Stimulated activated naive CD8-positive, alpha-beta T cell treated with anti-CD3 and anti-CD28 coated beads, Interleukin-15, amount 100 ng/mL, for 72 hours (primary cell): ENCODE results near the gene BICDL2.
A peak's percentile ranks its signal among the peaks of the same experiment; 100 is the strongest.

ENCODE experiments used
- ATAC-seq: fragments of 150-1000 bp; cut with Tn5 transposase; 2 replicates; pipeline ENCODE4 v1.10.0; 2021; ENCODE audit warnings: mild to moderate bottlenecking, moderate library complexity
- DNase-seq, 2 donors: peaks; one replicate each; pipeline ENCODE4 v3.0.0; 2021 to 2022
- H3K27ac Mint-ChIP-seq, 2 donors: one replicate each; pipeline ENCODE4 v1.8.0; 2022; ENCODE audit warnings: mild to moderate bottlenecking in 2 of 2, mixed read lengths in 2 of 2, moderate library complexity in 2 of 2
- H3K27me3 Mint-ChIP-seq: one replicate; pipeline ENCODE4 v1.8.0; 2022; ENCODE audit warnings: mixed read lengths
- H3K4me1 Mint-ChIP-seq: one replicate; pipeline ENCODE4 v1.8.0; 2022; ENCODE audit warnings: mild to moderate bottlenecking, mixed read lengths
- H3K4me3 Mint-ChIP-seq, 2 donors: one replicate each; pipeline ENCODE4 v1.8.0; 2022; ENCODE audit warnings: mild to moderate bottlenecking in 2 of 2, mixed read lengths in 2 of 2, moderate library complexity in 1 of 2
- H3K9me3 Mint-ChIP-seq, 2 donors: one replicate each; pipeline ENCODE4 v1.8.0; 2022; ENCODE audit warnings: mixed read lengths in 2 of 2

The BICDL2 gene

GRCh38 chr16:3044708-3045107 lies 8.0 kb upstream of the BICDL2 start:
- H3K4me3 Mint-ChIP-seq, result peak overlapping the region; percentile 81 to 85
- H3K4me1 Mint-ChIP-seq, result peaks cover 36% of the 10 kb centered on the region
- peaks cover 89% of the 10 kb centered on the region for H3K27me3 Mint-ChIP-seq
- DNase-seq (no peak), ATAC-seq (no peak)
- H3K9me3 Mint-ChIP-seq, result no peaks in the 10 kb centered on the region
- H3K27ac Mint-ChIP-seq, result peak overlapping the region in 1 of 2 donors; percentile 46

DNA sequence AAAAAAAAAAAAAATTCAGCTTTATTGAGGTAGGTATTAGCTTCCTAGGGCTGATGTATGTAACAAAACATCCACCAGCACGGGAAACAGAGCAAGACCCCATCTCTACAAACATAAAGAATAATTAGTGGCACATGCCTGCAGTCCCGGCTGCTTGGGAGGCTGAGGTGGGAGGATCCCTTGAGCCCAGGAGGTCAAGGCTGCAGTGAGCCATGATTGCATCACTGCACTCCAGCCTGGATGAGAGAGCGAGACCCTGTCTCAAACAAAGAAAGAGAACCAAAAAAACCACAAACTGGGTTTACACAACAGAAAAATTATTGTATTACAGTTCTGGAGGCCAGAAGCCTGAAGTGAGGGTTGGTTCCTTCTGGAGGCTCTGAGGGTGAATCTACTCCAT lies 5.6 kb upstream of the BICDL2 start:
- no peak overlapping the region for H3K27ac Mint-ChIP-seq
- ATAC-seq, result no peak
- DNase-seq, result no peak
- no peak overlapping the region for H3K4me3 Mint-ChIP-seq
- H3K9me3 Mint-ChIP-seq, result no peaks in the 10 kb centered on the region
- peaks cover 25% of the 10 kb centered on the region for H3K4me1 Mint-ChIP-seq
- H3K27me3 Mint-ChIP-seq, result peaks cover 93% of the 10 kb centered on the region

DNA sequence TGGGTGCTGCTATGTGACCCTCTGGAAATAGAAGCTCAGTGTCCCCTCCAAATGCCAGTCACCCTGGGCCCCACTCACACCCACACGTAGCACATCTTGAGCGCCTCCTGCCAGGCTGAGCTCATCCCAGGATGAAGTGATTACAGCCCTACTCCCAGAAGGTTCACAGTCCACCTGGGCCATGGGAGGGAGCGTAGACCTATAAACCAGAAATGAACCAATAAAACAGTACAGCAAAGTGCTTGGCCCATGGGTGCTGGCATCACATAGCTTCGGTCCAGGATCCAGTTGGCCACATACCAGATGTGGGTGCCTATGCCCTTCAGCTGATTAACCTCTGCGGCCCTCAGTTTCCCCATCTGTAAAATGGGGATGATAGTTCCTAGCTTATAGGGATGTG lies 2.2 kb upstream of the BICDL2 start:
- peaks cover 97% of the 10 kb centered on the region for H3K27me3 Mint-ChIP-seq
- H3K4me1 Mint-ChIP-seq, result peaks cover 15% of the 10 kb centered on the region
- H3K4me3 Mint-ChIP-seq, result no peak overlapping the region
- no peak overlapping the region for H3K27ac Mint-ChIP-seq
- ATAC-seq, result no peak
- no peaks in the 10 kb centered on the region for H3K9me3 Mint-ChIP-seq
- DNase-seq, result no peak

DNA sequence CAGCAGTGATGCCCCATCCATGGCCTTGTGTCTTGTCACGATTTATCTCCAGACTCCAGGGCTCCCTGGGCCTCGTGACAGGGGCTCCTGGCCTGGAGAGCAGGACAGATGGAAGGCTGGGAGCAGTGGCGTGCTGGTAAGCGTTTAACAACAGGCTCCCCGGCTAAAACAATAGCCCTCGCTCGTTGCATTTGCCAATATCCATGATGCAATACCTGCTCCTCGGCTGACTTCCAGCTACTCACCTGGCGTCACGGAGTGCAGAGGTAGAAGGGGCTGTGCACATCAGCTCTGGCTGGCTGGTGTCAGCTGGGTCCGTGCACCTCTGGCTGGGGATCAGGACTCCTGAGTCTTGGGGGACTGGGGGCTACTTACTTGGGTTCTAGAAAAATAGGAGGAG lies 1.5 kb upstream of the BICDL2 start:
- H3K4me1 Mint-ChIP-seq, result peaks cover 15% of the 10 kb centered on the region
- no peak for DNase-seq
- no peak overlapping the region for H3K4me3 Mint-ChIP-seq

DNA sequence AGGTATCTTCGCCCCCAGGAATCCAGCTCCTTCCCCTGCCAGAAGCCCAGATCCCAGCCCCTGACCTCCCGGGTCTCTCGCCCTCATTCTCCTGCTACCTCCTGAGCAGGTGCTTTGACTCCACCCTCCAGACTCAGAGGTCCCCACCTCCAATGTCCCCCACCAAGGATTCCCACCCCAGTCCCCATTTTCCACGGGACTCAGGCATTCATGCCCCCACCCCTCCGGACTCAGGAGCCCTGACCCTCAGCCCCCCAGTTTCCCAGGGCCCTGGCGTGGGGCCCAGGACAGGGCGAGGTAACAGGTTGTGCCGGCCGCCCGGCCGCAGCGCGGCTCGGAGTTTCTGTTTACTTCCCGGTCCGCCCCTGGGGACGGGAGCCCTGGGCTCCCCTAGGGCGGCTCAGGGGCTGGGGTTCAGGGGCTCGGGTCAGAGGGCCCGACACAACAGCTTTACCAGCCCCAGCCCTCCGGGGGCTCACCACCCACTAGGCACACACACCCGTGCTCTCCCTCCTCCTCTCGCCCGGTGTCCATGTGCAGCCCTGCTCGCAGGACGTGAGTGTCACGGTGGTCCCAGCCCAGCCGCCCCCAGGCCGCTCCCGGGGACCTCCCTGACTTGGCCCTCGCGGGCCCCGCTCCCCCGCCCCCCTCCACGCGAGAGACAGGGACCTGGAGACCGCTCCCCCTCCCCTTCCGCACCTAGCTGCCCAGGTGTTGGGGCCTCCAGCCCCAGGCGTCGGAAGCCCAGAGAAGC lies 595 bp downstream of the BICDL2 start:
- DNase-seq (no peak), ATAC-seq (peak; percentile 23)
- Mint-ChIP-seq H3K4me3 (peak overlapping the region in 1 of 2 donors; percentile 26), H3K27ac (no peak overlapping the region), H3K9me3 (no peaks in the 10 kb centered on the region), H3K4me1 (peaks cover 28% of the 10 kb centered on the region), H3K27me3 (peaks cover 98% of the 10 kb centered on the region)

More for the DNA sequence above, 1.5 kb upstream of the BICDL2 start:
- Mint-ChIP-seq H3K27ac (no peak overlapping the region), H3K27me3 (peaks cover 97% of the 10 kb centered on the region), H3K9me3 (no peaks in the 10 kb centered on the region)
- no peak for ATAC-seq

GRCh38 chr16:3035289-3035971 lies 1.3 kb downstream of the BICDL2 start:
- DNase-seq, result no peak
- H3K9me3 Mint-ChIP-seq, result no peaks in the 10 kb centered on the region
- peaks cover 32% of the 10 kb centered on the region for H3K4me1 Mint-ChIP-seq
- H3K4me3 Mint-ChIP-seq, result no peak overlapping the region
- peaks cover 98% of the 10 kb centered on the region for H3K27me3 Mint-ChIP-seq
- H3K27ac Mint-ChIP-seq, result no peak overlapping the region
- ATAC-seq, result no peak

- H3K4me3 Mint-ChIP-seq, result no peak overlapping the region
- peaks cover 60% of the 10 kb centered on the region for H3K4me1 Mint-ChIP-seq
- H3K27ac Mint-ChIP-seq, result no peak overlapping the region
- DNase-seq (no peak), ATAC-seq (no peak)
- no peaks in the 10 kb centered on the region for H3K9me3 Mint-ChIP-seq
- peaks cover 96% of the 10 kb centered on the region for H3K27me3 Mint-ChIP-seq
Observed at GRCh38 chr16:3032624-3033023, 4.1 kb downstream of the BICDL2 start.

GRCh38 chr16:3030222-3031212 lies 6.2 kb downstream of the BICDL2 start:
- no peak overlapping the region for H3K27ac Mint-ChIP-seq
- no peaks in the 10 kb centered on the region for H3K9me3 Mint-ChIP-seq
- ATAC-seq (no peak), DNase-seq (no peak)
- peaks cover 76% of the 10 kb centered on the region for H3K27me3 Mint-ChIP-seq
- peaks cover 52% of the 10 kb centered on the region for H3K4me1 Mint-ChIP-seq
- peak overlapping the region; percentile 33 to 75 for H3K4me3 Mint-ChIP-seq

DNA sequence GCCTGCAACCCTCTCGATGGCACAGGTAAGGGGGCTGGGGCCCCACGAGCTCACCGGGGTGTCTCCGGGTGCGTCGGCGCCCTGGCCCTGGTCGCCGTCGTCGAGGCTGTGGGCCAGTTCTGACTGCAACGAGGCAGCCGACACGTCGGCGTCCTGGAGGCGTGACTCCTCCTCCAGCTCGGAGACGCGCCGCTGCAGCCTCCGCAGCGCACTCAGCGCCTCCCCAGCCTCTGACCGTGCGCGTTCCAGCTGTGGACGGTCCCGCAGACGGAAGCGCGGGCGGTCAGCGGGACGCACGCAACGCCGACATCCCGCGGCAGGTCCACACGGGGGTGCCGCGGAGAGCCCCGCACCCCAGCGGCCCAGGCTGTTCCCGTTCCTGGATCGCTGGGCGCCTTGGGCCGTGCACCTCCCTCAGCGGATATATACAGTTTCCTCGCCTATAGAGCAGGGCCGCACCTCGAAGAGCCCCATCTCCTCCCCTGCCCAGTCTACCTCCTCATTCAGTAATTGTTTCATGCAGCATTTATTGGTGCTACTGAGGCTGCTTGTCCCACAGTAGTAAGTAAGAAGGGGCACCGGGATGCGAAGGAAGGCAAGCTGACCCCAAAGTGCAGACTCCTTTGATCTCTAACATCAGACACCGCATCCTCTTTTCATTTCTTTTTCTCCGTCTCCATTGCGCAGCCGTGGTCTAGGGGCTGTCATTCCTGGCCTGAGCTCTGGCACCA lies 7.1 kb downstream of the BICDL2 start:
- DNase-seq (peak; percentile 45 to 53), ATAC-seq (peak; percentile 59)
- no peaks in the 10 kb centered on the region for H3K9me3 Mint-ChIP-seq
- H3K27ac Mint-ChIP-seq, result no peak overlapping the region
- peak overlapping the region; percentile 64 to 75 for H3K4me3 Mint-ChIP-seq
- peaks cover 68% of the 10 kb centered on the region for H3K27me3 Mint-ChIP-seq
- peaks cover 57% of the 10 kb centered on the region for H3K4me1 Mint-ChIP-seq

GRCh38 chr16:3028716-3029319 lies 7.9 kb downstream of the BICDL2 start:
- DNase-seq (no peak), ATAC-seq (no peak)
- H3K27me3 Mint-ChIP-seq, result peaks cover 59% of the 10 kb centered on the region
- H3K4me3 Mint-ChIP-seq, result peak overlapping the region; percentile 64 to 75
- no peaks in the 10 kb centered on the region for H3K9me3 Mint-ChIP-seq
- no peak overlapping the region for H3K27ac Mint-ChIP-seq
- peaks cover 63% of the 10 kb centered on the region for H3K4me1 Mint-ChIP-seq

- Mint-ChIP-seq H3K4me3 (peak overlapping the region; percentile 36 to 75), H3K27me3 (peaks cover 53% of the 10 kb centered on the region), H3K27ac (no peak overlapping the region), H3K9me3 (no peaks in the 10 kb centered on the region), H3K4me1 (peaks cover 70% of the 10 kb centered on the region)
- DNase-seq (peak; percentile 85 to 86), ATAC-seq (peak; percentile 52)
Observed at GRCh38 chr16:3027983-3028715, 8.6 kb downstream of the BICDL2 start.

DNA sequence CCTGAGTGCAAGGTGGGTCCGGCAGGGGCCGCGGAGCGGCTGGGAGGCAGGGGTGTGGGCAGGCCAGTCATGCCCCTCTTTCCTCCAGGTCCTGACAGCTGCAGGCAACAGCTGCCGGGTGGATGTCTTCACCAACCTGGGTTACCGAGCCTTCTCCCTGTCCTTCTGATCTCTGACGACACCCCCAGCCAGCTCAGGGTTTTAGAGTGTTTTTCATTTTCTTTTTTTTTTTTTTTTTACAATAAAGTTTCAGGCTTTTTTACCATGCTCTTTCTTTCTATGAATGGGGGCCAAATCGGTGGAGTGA lies 9.3 kb downstream of the BICDL2 start:
- DNase-seq (no peak), ATAC-seq (no peak)
- Mint-ChIP-seq H3K27me3 (peaks cover 46% of the 10 kb centered on the region), H3K9me3 (no peaks in the 10 kb centered on the region), H3K4me3 (no peak overlapping the region), H3K4me1 (peaks cover 71% of the 10 kb centered on the region), H3K27ac (no peak overlapping the region)

DNA sequence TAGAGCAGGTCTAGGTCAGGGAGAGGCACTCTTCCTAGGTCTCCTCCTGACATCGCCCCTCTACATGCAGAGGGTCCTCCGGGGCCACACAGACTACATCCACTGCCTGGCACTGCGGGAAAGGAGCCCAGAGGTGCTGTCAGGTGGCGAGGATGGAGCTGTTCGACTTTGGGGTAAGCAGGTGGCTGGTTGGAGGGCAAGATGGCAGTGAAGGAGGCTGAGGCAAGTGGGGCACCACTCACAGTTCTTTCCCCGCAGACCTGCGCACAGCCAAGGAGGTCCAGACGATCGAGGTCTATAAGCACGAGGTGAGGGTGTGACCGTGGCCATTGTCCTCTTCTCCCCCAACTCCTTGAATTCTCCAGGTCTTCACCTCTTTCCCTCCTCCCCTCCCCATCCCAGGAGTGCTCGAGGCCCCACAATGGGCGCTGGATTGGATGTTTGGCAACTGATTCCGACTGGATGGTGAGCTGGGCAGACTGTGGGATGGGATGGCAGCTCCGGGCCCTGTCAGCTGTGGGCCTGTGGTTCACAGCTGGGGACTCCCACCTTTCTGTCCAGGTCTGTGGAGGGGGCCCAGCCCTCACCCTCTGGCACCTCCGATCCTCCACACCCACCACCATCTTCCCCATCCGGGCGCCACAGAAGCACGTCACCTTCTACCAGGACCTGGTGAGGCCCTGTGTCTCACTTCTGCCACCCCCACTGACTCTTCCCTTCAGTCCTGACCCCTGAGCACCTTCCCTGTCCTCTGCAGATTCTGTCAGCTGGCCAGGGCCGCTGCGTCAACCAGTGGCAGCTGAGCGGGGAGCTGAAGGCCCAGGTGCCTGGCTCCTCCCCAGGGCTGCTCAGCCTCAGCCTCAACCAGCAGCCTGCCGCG lies 9.9 kb downstream of the BICDL2 start:
- no peak overlapping the region for H3K27ac Mint-ChIP-seq

More for the DNA sequence above, 9.9 kb downstream of the BICDL2 start:
- Mint-ChIP-seq H3K27me3 (peaks cover 40% of the 10 kb centered on the region), H3K4me1 (peaks cover 71% of the 10 kb centered on the region), H3K4me3 (no peak overlapping the region), H3K9me3 (no peaks in the 10 kb centered on the region)
- ATAC-seq, result no peak
- DNase-seq, result no peak
